ENCODE measurements around the gene KRTAP19-6. TPM values are rescaled to one million over a fixed set of nuclear protein-coding genes. Genes with fewer than 3 reads are reported as not detected.

KRTAP19-6 gene
- total and polyA plus RNA-seq, 4 donors: not detected

GRCh38 chr21:30579346-30579745, 37.7 kb upstream of the KRTAP19-6 start:
- Histone ChIP-seq H3K4me1 (ENCODE audit: control insufficient read depth in 4 of 4, insufficient read depth in 4 of 4, low read length in 3 of 4) (no peaks in the 10 kb centered on the region), H3K27ac (ENCODE audit: low read depth in 1 of 2, low read length in 2 of 2) (no peak overlapping the region), H3K27me3 (ENCODE audit: control insufficient read depth in 4 of 4, insufficient read depth in 4 of 4, low read length in 3 of 4) (peaks cover 0 to 5% (median 0%) of the 10 kb centered on the region in 4 donors), H3K9ac (ENCODE audit: low read depth in 1 of 2, low read length in 2 of 2) (no peak overlapping the region), H3K9me3 (ENCODE audit: control insufficient read depth in 4 of 4, low read length in 3 of 4) (no peaks in the 10 kb centered on the region), H3K4me3 (ENCODE audit: low read depth in 1 of 3, low read length in 3 of 3) (no peak overlapping the region), H3K36me3 (ENCODE audit: control insufficient read depth in 4 of 4, insufficient read depth in 3 of 4, low read depth in 1 of 4, low read length in 3 of 4) (no peaks in the 10 kb centered on the region)
- 58% methylated on average over 1 of the region's 1 CpG for WGBS
- TF ChIP-seq NR2F2 (IDR thresholded peaks at IDR 0.05) (no peak), HNF4A (conservative IDR thresholded peaks at IDR 0.05) (no peak), RXRA (IDR thresholded peaks at IDR 0.05) (no peak), YY1 (IDR thresholded peaks at IDR 0.05) (no peak), FOXA2 (IDR thresholded peaks at IDR 0.05) (no peak), HNF4G (IDR thresholded peaks at IDR 0.05) (no peak), REST (IDR thresholded peaks at IDR 0.05) (no peak), FOXA1 (IDR thresholded peaks at IDR 0.05) (no peak), CTCF (IDR thresholded peaks at IDR 0.05; ENCODE audit: low read depth, low read length, missing input control) (no peak), SP1 (IDR thresholded peaks at IDR 0.05) (no peak), JUND (IDR thresholded peaks at IDR 0.05) (no peak), TAF1 (conservative IDR thresholded peaks at IDR 0.05) (no peak), MAX (IDR thresholded peaks at IDR 0.05) (no peak), GABPA (IDR thresholded peaks at IDR 0.05 in 1 of 2, conservative IDR thresholded peaks at IDR 0.05 in 1 of 2) (no peak), RAD21 (IDR thresholded peaks at IDR 0.05) (no peak), EGR1 (IDR thresholded peaks at IDR 0.05; ENCODE audit: low read depth in 2 of 2) (no peak)
- TF ChIP-seq, protein P1, sequence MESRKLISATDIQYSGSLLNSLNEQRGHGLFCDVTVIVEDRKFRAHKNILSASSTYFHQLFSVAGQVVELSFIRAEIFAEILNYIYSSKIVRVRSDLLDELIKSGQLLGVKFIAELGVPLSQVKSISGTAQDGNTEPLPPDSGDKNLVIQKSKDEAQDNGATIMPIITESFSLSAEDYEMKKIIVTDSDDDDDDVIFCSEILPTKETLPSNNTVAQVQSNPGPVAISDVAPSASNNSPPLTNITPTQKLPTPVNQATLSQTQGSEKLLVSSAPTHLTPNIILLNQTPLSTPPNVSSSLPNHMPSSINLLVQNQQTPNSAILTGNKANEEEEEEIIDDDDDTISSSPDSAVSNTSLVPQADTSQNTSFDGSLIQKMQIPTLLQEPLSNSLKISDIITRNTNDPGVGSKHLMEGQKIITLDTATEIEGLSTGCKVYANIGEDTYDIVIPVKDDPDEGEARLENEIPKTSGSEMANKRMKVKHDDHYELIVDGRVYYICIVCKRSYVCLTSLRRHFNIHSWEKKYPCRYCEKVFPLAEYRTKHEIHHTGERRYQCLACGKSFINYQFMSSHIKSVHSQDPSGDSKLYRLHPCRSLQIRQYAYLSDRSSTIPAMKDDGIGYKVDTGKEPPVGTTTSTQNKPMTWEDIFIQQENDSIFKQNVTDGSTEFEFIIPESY (IDR thresholded peaks at IDR 0.05): no peak
- TF ChIP-seq, protein P2, sequence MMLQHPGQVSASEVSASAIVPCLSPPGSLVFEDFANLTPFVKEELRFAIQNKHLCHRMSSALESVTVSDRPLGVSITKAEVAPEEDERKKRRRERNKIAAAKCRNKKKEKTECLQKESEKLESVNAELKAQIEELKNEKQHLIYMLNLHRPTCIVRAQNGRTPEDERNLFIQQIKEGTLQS (IDR thresholded peaks at IDR 0.05): no peak
- DNase-seq (ENCODE audit: low spot score): no peak
